Ascending aorta (tissue), 2 donors: ENCODE measurements around the gene CRK. TPM values are rescaled to one million over a fixed set of nuclear protein-coding genes. Genes with fewer than 3 reads are reported as not detected.

Experiments used
- DNase-seq, 2 donors: peaks; one replicate each; pipeline ENCODE4 v3.0.0-alpha.2; 2019; ENCODE audit warnings: low spot score in 2 of 2
- H3K27ac ChIP-seq, 2 donors: fragments of 200-600 bp; sonication (generic); one replicate each; pipeline ENCODE4 v1.5.1; 2016 to 2017; ENCODE audit warnings: mild to moderate bottlenecking in 1 of 2
- H3K27me3 ChIP-seq: fragments of 200-600 bp; sonication (generic); one replicate; pipeline ENCODE4 v1.5.1; 2017
- H3K36me3 ChIP-seq, 2 donors: fragments of 200-600 bp; sonication (generic); one replicate each; pipeline ENCODE4 v1.5.1; 2016
- H3K4me1 ChIP-seq, 2 donors: fragments of 200-600 bp; sonication (generic); one replicate each; pipeline ENCODE4 v1.5.1; 2016 to 2017; ENCODE audit warnings: mild to moderate bottlenecking in 1 of 2
- H3K4me3 ChIP-seq, 2 donors: fragments of 200-600 bp; sonication (generic); one replicate each; pipeline ENCODE4 v1.5.1; 2016 to 2017; ENCODE audit warnings: mild to moderate bottlenecking in 1 of 2
- H3K9me3 ChIP-seq, 2 donors: fragments of 200-600 bp; sonication (generic); one replicate each; pipeline ENCODE4 v1.5.1; 2016
- CTCF ChIP-seq, 3 experiments: fragments of 200-600 bp in 2 of 3; fragments of 450-650 bp in 1 of 3; sonication (generic) in 2 of 3; IDR thresholded peaks; one replicate each; pipeline ENCODE4 v1.5.1; 2016 to 2019; ENCODE audit warnings: antibody characterized with exemption in 3 of 3, mild to moderate bottlenecking in 1 of 3, moderate library complexity in 1 of 3
- intact Hi-C: fragments of 100-400 bp; cut with DNase I; formaldehyde crosslinking; loops from one replicate; pipeline ENCODE4 v1.15.1; 2023
- total RNA-seq: library from RNA; depleted of rRNA; stranded (reverse); fragments of >200 nt; gene quantifications from one replicate; pipeline ENCODE4 v1.1.0, GENCODE V29; 2016

Gene CRK
- total RNA-seq, 1 donor from 2014 or later, result 83.4 TPM

- peak overlapping the region in 1 of 2 donors; percentile 23 for H3K27ac ChIP-seq
- no peak for TF ChIP-seq CTCF (IDR thresholded peaks at IDR 0.05)
- H3K4me3 ChIP-seq, result no peak overlapping the region
- H3K27me3 ChIP-seq, result no peaks in the 10 kb centered on the region
- peaks cover 0 to 9% of the 10 kb centered on the region in 2 donors for H3K4me1 ChIP-seq
- intact Hi-C loops, result no loop called here
- DNase-seq, result no peak
- peaks cover 24 to 31% of the 10 kb centered on the region in 2 donors for H3K36me3 ChIP-seq
- no peaks in the 10 kb centered on the region for H3K9me3 ChIP-seq
Observed at GRCh38 chr17:1438593-1439083, 17.4 kb downstream of the CRK start.

GRCh38 chr17:1435326-1435725 is 20.7 kb downstream of the CRK start:
- no peaks in the 10 kb centered on the region for H3K9me3 ChIP-seq
- DNase-seq, result no peak
- no peak overlapping the region for H3K27ac ChIP-seq
- intact Hi-C loops, result no loop called here
- peaks cover 24 to 34% of the 10 kb centered on the region in 2 donors for H3K36me3 ChIP-seq
- H3K27me3 ChIP-seq, result no peaks in the 10 kb centered on the region
- peaks cover 0 to 9% of the 10 kb centered on the region in 2 donors for H3K4me1 ChIP-seq
- H3K4me3 ChIP-seq, result no peak overlapping the region
- TF ChIP-seq CTCF (IDR thresholded peaks at IDR 0.05), result no peak

- intact Hi-C loops, result no loop called here
- Histone ChIP-seq H3K27ac (no peak overlapping the region), H3K4me1 (peaks cover 0 to 9% of the 10 kb centered on the region in 2 donors), H3K27me3 (no peaks in the 10 kb centered on the region), H3K36me3 (peaks cover 28 to 37% of the 10 kb centered on the region in 2 donors), H3K4me3 (no peak overlapping the region), H3K9me3 (no peaks in the 10 kb centered on the region)
- DNase-seq, result no peak
- TF ChIP-seq CTCF (IDR thresholded peaks at IDR 0.05), result no peak
Observed at GRCh38 chr17:1434150-1434549, 21.9 kb downstream of the CRK start.

DNA sequence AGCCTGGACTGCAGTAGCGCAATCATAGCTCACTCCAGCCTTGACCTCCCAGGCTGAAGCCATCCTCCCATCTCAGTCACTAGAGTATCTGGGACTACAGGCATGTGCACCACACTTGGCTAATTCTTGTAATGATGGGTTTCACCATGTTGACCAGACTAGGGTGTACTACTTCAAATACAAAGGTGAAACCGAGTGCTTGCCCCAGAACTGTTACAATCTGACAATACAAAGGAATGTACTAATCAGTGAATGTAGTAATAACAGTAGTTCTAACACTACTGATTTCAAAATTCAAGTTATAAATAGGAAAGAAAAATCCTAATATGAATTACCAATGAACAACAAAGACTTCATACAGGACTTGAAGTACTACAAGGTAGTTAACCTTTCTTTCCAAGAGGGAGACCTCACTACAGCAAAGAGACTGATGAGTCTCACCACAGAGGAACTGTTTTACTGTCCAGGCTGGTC is 24.4 kb downstream of the CRK start:
- Histone ChIP-seq H3K9me3 (no peaks in the 10 kb centered on the region), H3K36me3 (peaks cover 28 to 34% of the 10 kb centered on the region in 2 donors), H3K27me3 (no peaks in the 10 kb centered on the region), H3K4me1 (no peaks in the 10 kb centered on the region), H3K4me3 (no peak overlapping the region), H3K27ac (no peak overlapping the region)
- no peak for DNase-seq
- intact Hi-C loops, result no loop called here
- no peak for TF ChIP-seq CTCF (IDR thresholded peaks at IDR 0.05)

- no peak for TF ChIP-seq CTCF (IDR thresholded peaks at IDR 0.05)
- DNase-seq, result no peak
- Histone ChIP-seq H3K4me1 (peaks cover 3 to 13% of the 10 kb centered on the region in 2 donors), H3K36me3 (peaks cover 17 to 51% of the 10 kb centered on the region in 2 donors), H3K27ac (peak overlapping the region; percentile 66 to 72), H3K9me3 (no peaks in the 10 kb centered on the region), H3K27me3 (no peaks in the 10 kb centered on the region), H3K4me3 (no peak overlapping the region)
- intact Hi-C loops, result loop anchor here (1.0 kb wide), 1 partner anchor 32 kb away; no protein-coding TSS in a partner anchor
Observed at GRCh38 chr17:1423456-1424135, 32.4 kb downstream of the CRK start.
